Measurements from ENCODE around the gene PTPRN.

DNA sequence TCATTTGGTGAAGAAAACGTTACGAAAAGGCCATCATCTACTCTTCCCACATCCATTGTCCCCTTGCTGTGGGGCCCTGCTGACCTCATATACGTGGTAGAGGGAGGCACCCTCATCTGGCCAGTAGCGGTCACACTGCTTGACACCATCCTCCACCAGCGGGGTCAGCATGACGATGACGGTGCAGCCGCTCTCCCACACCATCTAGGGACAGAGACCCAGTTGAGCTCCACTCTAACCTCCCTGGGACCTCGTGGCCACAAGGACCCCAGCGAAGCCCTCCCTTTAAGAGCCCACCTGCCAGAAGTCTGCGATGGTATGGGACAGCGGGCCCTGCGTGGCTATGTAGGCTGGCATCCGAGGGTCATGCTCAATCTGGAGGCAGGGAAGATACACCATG, 13.1 kb downstream of the PTPRN start:
- TF ChIP-seq, protein P1, sequence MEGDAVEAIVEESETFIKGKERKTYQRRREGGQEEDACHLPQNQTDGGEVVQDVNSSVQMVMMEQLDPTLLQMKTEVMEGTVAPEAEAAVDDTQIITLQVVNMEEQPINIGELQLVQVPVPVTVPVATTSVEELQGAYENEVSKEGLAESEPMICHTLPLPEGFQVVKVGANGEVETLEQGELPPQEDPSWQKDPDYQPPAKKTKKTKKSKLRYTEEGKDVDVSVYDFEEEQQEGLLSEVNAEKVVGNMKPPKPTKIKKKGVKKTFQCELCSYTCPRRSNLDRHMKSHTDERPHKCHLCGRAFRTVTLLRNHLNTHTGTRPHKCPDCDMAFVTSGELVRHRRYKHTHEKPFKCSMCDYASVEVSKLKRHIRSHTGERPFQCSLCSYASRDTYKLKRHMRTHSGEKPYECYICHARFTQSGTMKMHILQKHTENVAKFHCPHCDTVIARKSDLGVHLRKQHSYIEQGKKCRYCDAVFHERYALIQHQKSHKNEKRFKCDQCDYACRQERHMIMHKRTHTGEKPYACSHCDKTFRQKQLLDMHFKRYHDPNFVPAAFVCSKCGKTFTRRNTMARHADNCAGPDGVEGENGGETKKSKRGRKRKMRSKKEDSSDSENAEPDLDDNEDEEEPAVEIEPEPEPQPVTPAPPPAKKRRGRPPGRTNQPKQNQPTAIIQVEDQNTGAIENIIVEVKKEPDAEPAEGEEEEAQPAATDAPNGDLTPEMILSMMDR (IDR thresholded peaks at IDR 0.05): no peak
- TF ChIP-seq EZH2phosphoT487 (IDR thresholded peaks at IDR 0.05): no peak

All from neural progenitor cell (in vitro differentiated cells).